NCI-H2196 (cell line): ENCODE data around the gene DUS3L.
"Not testable (repeated sequence)": the region's sequence is repeated elsewhere in the genome, so short reads cannot be mapped to it uniquely, and the experiment has no call there.

Experiments used
- DNase-seq: peaks from one replicate; lab custom pipeline; 2025; ENCODE audit not compliant: unreplicated experiment; lab: John Stamatoyannopoulos, UW

The DUS3L gene

GRCh38 chr19:5778402-5778801 is 12.6 kb downstream of the DUS3L start:
- DNase-seq: no peak

GRCh38 chr19:5775668-5776309 is 15.2 kb downstream of the DUS3L start:
- DNase-seq: no peak

- DNase-seq: no peak
These were observed 16.0 kb downstream of the DUS3L start for GRCh38 chr19:5774921-5775320.

GRCh38 chr19:5773276-5773675 is 17.7 kb downstream of the DUS3L start:
- no peak for DNase-seq

GRCh38 chr19:5772416-5772815 is 18.5 kb downstream of the DUS3L start:
- DNase-seq: no peak

GRCh38 chr19:5767949-5768348 is 23.0 kb downstream of the DUS3L start:
- no peak for DNase-seq

- DNase-seq: no peak
These were observed 25.7 kb downstream of the DUS3L start for GRCh38 chr19:5765220-5765619.

GRCh38 chr19:5762608-5763217 is 28.2 kb downstream of the DUS3L start:
- no peak for DNase-seq

- DNase-seq: no peak
These were observed 37.2 kb downstream of the DUS3L start for GRCh38 chr19:5753743-5754142.

GRCh38 chr19:5751709-5752108 is 39.3 kb downstream of the DUS3L start:
- no peak for DNase-seq

GRCh38 chr19:5749505-5749904 is 41.5 kb downstream of the DUS3L start:
- no peak for DNase-seq

- DNase-seq: peak; percentile 16
These were observed 42.0 kb downstream of the DUS3L start for GRCh38 chr19:5748920-5749319.

- not testable (repeated sequence) for DNase-seq
These were observed 46.0 kb downstream of the DUS3L start for GRCh38 chr19:5744999-5745398.

- DNase-seq: no peak
These were observed 47.3 kb downstream of the DUS3L start for GRCh38 chr19:5743630-5744029.

- DNase-seq: no peak
These were observed 48.9 kb downstream of the DUS3L start for GRCh38 chr19:5742051-5742450.

GRCh38 chr19:5738423-5738822 is 52.5 kb downstream of the DUS3L start:
- no peak for DNase-seq
